Fibroblast of the aortic adventitia (primary cell): ENCODE measurements around the gene BPIFA2. TPM values are rescaled to one million over a fixed set of nuclear protein-coding genes. Genes with fewer than 3 reads are reported as not detected.
A peak's percentile ranks its signal among the peaks of the same experiment; 100 is the strongest.

ENCODE experiments used
- DNase-seq: peaks from one replicate; pipeline ENCODE4 v3.0.0-alpha.2; 2010; ENCODE audit warnings: low read depth
- H3K4me3 ChIP-seq: 2 replicates; pipeline ENCODE4 v1.5.1; 2011; ENCODE audit warnings: low read depth, mild to moderate bottlenecking, control low read depth, low read length, moderate library complexity
- total RNA-seq: library from RNA; depleted of rRNA; stranded (reverse); fragments of >200 nt; gene quantifications from 2 replicates; pipeline ENCODE4 v1.2.3, GENCODE V29; 2012; ENCODE audit warnings: low replicate concordance
- TF ChIP-seq, protein P1 (sequence below): IDR thresholded peaks from 2 replicates; pipeline ENCODE4 v1.5.1; 2011; ENCODE audit warnings: mild to moderate bottlenecking, low read length, control low read depth, inconsistent platforms; ENCODE audit not compliant: insufficient read depth

Gene BPIFA2
- total RNA-seq, 1 donor = not detected

DNA sequence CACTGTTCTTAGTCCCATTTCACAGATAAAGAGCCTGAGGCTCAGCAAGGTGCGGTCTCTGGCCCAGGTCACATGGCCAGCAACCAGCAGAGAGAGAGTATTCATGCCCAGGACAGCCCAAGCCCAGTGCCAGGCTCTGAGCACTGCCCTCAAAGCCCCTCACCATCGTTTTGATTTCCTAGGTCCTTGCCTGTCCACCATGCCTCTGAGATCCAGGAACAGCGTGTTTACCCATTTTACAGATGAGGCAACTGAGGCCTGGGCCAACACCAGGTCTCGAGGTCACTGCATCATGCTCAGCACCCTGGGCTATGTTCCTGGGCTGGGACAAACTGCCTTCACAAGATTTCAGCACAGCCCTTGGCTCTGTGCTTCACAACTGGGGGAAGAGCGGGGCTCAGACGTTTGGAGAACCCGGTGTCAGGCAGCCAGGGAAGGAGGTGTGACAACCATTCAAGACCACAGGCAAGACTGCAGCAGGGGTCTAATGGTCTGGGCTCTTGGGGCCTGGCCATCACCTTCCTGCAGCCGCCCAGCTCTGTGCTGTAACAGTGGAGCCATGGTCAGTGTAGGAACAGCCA is 1.3 kb upstream of the BPIFA2 start:
- TF ChIP-seq, protein P1, sequence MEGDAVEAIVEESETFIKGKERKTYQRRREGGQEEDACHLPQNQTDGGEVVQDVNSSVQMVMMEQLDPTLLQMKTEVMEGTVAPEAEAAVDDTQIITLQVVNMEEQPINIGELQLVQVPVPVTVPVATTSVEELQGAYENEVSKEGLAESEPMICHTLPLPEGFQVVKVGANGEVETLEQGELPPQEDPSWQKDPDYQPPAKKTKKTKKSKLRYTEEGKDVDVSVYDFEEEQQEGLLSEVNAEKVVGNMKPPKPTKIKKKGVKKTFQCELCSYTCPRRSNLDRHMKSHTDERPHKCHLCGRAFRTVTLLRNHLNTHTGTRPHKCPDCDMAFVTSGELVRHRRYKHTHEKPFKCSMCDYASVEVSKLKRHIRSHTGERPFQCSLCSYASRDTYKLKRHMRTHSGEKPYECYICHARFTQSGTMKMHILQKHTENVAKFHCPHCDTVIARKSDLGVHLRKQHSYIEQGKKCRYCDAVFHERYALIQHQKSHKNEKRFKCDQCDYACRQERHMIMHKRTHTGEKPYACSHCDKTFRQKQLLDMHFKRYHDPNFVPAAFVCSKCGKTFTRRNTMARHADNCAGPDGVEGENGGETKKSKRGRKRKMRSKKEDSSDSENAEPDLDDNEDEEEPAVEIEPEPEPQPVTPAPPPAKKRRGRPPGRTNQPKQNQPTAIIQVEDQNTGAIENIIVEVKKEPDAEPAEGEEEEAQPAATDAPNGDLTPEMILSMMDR = no peak
- DNase-seq = no peak
- no peak overlapping the region for H3K4me3 ChIP-seq

DNA sequence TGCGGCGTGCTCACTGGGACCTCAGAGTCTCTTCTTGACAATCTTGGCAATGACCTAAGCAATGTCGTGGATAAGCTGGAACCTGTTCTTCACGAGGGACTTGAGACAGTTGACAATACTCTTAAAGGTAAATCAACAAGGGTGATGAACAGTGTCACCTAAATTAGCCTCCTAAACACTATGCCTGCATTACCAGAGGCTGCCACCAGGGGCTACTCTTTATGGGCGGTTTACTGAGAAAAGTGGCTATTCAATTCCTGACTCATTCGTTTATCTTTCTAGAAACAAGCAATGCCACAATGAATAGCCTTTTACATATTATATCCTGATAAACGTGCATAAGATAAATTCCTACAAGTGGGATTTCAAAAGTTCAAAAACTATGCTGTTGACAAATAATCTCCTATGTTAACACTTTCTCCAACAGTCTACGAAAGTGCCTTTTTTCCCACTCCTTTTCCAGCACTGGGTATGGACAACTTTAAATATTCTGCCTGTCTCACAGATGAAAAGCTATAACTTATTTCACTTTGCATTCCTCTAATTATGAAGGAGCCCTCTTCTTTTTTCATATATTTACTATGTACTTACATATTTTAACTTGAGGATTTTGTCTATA is 1.3 kb downstream of the BPIFA2 start:
- DNase-seq = no peak
- no peak overlapping the region for H3K4me3 ChIP-seq
- TF ChIP-seq, protein P1 = peak; percentile 49

DNA sequence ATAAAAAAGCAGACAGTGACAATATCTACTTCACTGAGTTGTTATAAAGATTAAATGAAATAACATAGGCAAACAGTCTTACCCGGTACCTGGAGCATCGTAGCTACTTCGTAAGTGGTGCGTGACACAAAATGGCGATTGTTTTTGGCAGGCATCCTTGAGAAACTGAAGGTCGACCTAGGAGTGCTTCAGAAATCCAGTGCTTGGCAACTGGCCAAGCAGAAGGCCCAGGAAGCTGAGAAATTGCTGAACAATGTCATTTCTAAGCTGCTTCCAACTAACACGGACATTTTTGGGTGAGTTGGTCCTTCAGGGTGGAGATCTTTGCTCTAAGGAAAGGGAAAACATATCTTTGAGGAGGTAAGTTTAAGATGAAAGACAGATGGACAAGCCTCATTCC is 4.8 kb downstream of the BPIFA2 start:
- H3K4me3 ChIP-seq = no peak overlapping the region
- DNase-seq = no peak
- TF ChIP-seq, protein P1 = no peak

GRCh38 chr20:33175123-33175522 is 7.2 kb downstream of the BPIFA2 start:
- TF ChIP-seq, protein P1 = no peak
- no peak overlapping the region for H3K4me3 ChIP-seq
- DNase-seq = no peak

GRCh38 chr20:33176101-33176500 is 8.1 kb downstream of the BPIFA2 start:
- DNase-seq = no peak
- no peak overlapping the region for H3K4me3 ChIP-seq
- TF ChIP-seq, protein P1 = no peak

GRCh38 chr20:33177866-33178265 is 9.9 kb downstream of the BPIFA2 start:
- no peak overlapping the region for H3K4me3 ChIP-seq
- no peak for DNase-seq
- TF ChIP-seq, protein P1 = no peak

- no peak for DNase-seq
- no peak overlapping the region for H3K4me3 ChIP-seq
These were observed 10.8 kb downstream of the BPIFA2 start for GRCh38 chr20:33178726-33179125.

More at GRCh38 chr20:33178726-33179125, 10.8 kb downstream of the BPIFA2 start:
- TF ChIP-seq, protein P1 = no peak
